Cardiac muscle cell (in vitro differentiated cells and primary cell): ENCODE measurements around the gene NDST1. TPM values are rescaled to one million over a fixed set of nuclear protein-coding genes. Genes with fewer than 3 reads are reported as not detected.
A peak's percentile ranks its signal among the peaks of the same experiment; 100 is the strongest.

Experiments
- DNase-seq, 2 donors: peaks; one replicate each; pipeline versions ENCODE4 v3.0.0 to v3.0.0-alpha.2; 2010 to 2017; ENCODE audit warnings: low read depth in 1 of 2, low spot score in 1 of 2
- H3K27ac ChIP-seq: fragments of 200-600 bp; sonication (generic); 2 replicates; pipeline ENCODE4 v1.5.1; 2016
- H3K27me3 ChIP-seq: fragments of 200-600 bp; sonication (generic); 2 replicates; pipeline ENCODE4 v1.6.0; 2016; ENCODE audit warnings: control low read depth
- H3K36me3 ChIP-seq: fragments of 200-600 bp; sonication (generic); 2 replicates; pipeline ENCODE4 v1.5.1; 2016; ENCODE audit warnings: control low read depth
- H3K4me1 ChIP-seq: fragments of 200-600 bp; sonication (generic); 2 replicates; pipeline ENCODE4 v1.8.1; 2017; ENCODE audit warnings: low read depth, mild to moderate bottlenecking, mixed run types
- H3K4me3 ChIP-seq: fragments of 200-600 bp; sonication (generic); 2 replicates; pipeline ENCODE4 v1.5.1; 2016; ENCODE audit warnings: mild to moderate bottlenecking
- H3K9me3 ChIP-seq: fragments of 200-600 bp; sonication (generic); 2 replicates; pipeline ENCODE4 v1.5.1; 2017; ENCODE audit warnings: low read depth, mild to moderate bottlenecking, control low read depth
- polyA plus RNA-seq: library from polyadenylated mRNA; unstranded; fragments of >200 nt; fragmentation: Nextera tagmentation; extraction: Ambion mirVana; gene quantifications from 2 replicates; pipeline ENCODE4 v1.2.1, GENCODE V29; 2016
- total RNA-seq: library from RNA; depleted of rRNA; stranded (reverse); fragments of >200 nt; gene quantifications from 2 replicates; pipeline ENCODE4 v1.2.3, GENCODE V29; 2016
- TF ChIP-seq, protein P1 (sequence below): IDR thresholded peaks from 2 replicates; pipeline ENCODE4 v1.5.1; 2012; ENCODE audit warnings: low read depth, mild to moderate bottlenecking, low read length

NDST1 gene
- total and polyA plus RNA-seq, 2 experiments from 2014 or later: 26.6 to 97.6 TPM

DNA sequence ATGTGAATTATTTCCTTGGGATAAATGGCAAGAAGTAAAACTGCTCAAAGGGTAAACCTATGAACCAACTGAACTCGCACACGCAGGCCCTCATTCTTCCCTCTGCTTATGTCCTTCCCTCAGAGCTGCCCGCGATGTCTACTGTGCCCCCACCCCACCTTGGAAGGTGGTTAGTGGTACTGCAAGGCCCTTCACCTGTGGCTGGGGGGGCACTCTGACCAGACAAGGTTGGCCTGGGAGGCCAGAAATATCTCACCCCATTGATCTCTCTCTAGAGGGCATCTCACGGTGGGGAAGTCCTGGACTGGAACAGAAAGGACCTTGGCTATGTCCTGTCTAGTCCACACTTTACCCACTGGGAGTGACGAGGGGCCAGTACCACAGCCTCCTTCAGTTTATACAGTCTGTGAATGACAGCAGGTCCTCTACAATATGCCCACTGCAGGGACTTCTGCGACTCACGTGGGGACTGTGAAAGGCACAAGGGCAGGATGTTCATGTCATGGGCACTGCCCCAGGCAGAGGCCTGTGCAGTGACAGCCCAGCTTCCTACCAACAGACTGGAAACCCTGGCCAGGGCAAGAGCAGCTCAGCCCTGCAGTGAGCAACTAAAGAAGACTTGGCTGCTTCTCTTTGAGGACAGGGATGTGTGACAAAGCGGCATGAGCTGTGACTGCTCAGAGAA, 75.8 kb downstream of the NDST1 start:
- H3K9me3 ChIP-seq: no peaks in the 10 kb centered on the region
- peaks cover 14% of the 10 kb centered on the region for H3K4me1 ChIP-seq
- DNase-seq: no peak
- no peaks in the 10 kb centered on the region for H3K36me3 ChIP-seq
- H3K27me3 ChIP-seq: no peaks in the 10 kb centered on the region
- H3K27ac ChIP-seq: no peak overlapping the region
- TF ChIP-seq, protein P1, sequence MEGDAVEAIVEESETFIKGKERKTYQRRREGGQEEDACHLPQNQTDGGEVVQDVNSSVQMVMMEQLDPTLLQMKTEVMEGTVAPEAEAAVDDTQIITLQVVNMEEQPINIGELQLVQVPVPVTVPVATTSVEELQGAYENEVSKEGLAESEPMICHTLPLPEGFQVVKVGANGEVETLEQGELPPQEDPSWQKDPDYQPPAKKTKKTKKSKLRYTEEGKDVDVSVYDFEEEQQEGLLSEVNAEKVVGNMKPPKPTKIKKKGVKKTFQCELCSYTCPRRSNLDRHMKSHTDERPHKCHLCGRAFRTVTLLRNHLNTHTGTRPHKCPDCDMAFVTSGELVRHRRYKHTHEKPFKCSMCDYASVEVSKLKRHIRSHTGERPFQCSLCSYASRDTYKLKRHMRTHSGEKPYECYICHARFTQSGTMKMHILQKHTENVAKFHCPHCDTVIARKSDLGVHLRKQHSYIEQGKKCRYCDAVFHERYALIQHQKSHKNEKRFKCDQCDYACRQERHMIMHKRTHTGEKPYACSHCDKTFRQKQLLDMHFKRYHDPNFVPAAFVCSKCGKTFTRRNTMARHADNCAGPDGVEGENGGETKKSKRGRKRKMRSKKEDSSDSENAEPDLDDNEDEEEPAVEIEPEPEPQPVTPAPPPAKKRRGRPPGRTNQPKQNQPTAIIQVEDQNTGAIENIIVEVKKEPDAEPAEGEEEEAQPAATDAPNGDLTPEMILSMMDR: no peak
- H3K4me3 ChIP-seq: no peak overlapping the region

DNA sequence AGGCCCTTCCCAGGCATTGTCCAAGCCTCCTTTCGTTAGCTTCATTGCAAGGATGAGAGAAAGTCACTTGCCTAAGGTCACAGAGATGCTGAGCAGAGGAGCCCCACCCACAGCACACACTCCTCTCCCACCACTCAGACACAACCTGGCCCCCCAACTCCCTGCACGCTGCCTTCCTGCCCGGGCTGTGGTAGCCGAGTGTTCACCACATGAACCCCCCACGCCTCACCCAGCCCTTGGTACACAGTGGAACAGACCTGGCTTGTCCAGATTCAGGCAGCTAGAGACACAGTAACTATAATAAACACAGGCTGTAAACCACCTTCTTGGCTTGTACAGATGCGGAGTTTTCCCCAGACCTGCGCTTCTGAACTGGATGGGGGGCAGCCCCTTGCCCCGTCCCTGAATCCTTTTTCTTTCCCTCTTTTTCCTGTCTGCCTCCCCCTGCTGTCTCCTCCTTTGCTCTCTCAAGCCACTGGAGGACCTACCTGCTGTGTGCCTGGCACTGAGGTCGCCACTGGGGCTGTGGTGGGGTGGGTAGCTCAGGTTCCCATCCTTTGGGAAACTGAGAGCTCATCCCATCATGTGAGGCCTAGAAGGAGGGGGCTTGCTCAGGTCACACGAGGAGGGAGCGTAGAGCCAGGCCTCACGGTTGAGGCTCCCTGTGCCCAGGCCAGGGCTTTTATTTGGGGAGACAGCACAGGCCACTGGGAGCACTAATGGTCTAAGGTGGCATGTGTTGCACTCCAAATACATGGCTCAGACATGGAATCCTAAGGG, 76.8 kb downstream of the NDST1 start:
- TF ChIP-seq, protein P1: no peak
- Histone ChIP-seq H3K4me1 (peaks cover 14% of the 10 kb centered on the region), H3K9me3 (no peaks in the 10 kb centered on the region), H3K27me3 (no peaks in the 10 kb centered on the region), H3K4me3 (no peak overlapping the region), H3K36me3 (no peaks in the 10 kb centered on the region), H3K27ac (no peak overlapping the region)
- DNase-seq: no peak

DNA sequence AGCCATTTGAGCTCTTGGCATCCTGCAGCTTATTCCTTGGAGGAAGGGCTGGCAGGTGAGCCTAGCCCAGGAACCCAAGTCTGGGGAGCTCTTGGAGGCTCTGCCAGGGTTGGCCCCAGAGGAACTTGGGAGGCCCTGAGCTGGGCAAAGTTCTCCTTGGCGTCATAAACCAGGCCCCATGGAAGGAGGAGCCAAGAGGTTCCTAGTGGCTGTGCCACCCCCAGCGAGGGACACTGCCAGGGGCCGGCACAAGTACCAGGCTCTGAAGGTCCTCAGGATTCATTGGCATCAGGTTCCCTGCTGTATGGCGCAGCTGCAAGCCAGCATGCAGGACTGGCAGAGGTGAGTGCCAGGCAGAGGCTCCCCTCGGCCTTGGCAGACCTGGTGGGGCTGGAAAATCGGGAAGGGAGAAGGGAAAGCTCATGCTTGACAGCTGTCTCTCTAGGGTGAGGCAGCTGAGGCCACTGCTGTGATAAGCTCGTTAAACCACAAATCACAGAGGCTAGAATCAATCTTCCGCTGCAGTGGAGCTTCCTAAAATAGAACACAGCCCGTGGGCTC, 77.9 kb downstream of the NDST1 start:
- H3K9me3 ChIP-seq: no peaks in the 10 kb centered on the region
- no peak for DNase-seq
- H3K27ac ChIP-seq: no peak overlapping the region
- H3K4me1 ChIP-seq: peaks cover 15% of the 10 kb centered on the region
- H3K4me3 ChIP-seq: no peak overlapping the region
- H3K36me3 ChIP-seq: no peaks in the 10 kb centered on the region
- TF ChIP-seq, protein P1: no peak
- H3K27me3 ChIP-seq: no peaks in the 10 kb centered on the region

DNA sequence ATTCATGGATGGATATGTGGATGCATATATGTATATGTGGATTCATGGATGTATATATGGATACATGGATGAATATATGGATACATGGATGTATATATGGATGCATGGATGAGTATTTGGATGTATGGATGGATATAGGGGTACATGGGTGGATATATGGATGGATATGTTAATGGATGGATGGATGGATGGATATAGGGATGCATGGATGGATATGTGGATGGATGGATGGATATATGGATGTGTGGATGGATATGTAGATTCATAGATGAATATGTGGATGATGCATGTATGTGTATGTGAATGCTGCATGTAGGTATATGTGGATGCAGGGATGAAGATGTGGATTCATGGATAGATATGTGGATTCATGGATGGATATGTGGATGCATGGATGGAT, 79.1 kb downstream of the NDST1 start:
- DNase-seq: no peak
- Histone ChIP-seq H3K4me1 (peaks cover 17% of the 10 kb centered on the region), H3K36me3 (no peaks in the 10 kb centered on the region), H3K9me3 (no peaks in the 10 kb centered on the region), H3K27me3 (no peaks in the 10 kb centered on the region), H3K4me3 (no peak overlapping the region), H3K27ac (no peak overlapping the region)
- TF ChIP-seq, protein P1: no peak

DNA sequence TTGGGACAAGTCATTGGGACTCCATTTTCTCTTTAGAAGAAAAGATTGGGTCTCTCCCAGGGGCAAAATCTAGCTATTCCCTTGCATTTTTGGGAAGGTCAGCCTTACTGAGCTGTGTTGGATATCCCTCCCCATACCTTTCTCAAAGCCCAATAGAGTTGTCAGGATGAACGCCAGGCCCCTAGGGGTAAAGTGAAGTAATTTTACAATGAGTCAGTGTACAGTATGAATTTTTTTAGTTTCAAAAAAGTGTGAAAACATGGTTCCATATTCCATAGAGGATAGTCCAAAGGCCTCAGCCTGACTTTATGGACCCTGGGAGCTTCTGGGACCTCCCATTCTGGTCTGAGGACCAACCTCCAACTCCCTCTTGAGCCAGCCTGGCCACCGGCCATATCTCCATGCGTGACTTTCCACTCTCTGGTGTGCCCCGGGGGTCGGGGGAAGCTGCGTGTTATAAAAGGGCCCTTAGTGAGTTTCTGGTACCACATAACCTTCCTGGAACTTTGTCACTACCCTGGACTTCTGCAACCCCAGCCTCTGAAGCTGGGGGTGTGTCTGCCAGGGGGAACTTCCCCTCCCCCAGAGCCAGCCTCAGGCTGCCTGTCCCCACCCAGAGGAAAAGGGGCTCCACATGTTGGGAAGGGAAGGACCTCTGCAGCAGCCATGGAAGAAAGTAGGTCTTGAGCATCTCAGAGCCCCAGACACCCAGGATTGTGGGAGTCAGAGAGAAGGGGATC, 80.1 kb downstream of the NDST1 start:
- H3K27me3 ChIP-seq: no peaks in the 10 kb centered on the region
- TF ChIP-seq, protein P1: peak; percentile 6
- peak in 1 of 2 donors; percentile 62 for DNase-seq
- H3K4me3 ChIP-seq: no peak overlapping the region
- H3K4me1 ChIP-seq: peaks cover 11% of the 10 kb centered on the region
- no peaks in the 10 kb centered on the region for H3K9me3 ChIP-seq
- no peak overlapping the region for H3K27ac ChIP-seq
- no peaks in the 10 kb centered on the region for H3K36me3 ChIP-seq
